ENCODE measurements around the gene GRAP2.

- TF ChIP-seq ESRRA (CRISPR knock-in tag; IDR thresholded peaks at IDR 0.05; ENCODE audit: low read depth), result no peak
- no peak for TF ChIP-seq MXI1 (IDR thresholded peaks at IDR 0.05; ENCODE audit: borderline replicate concordance, low read depth, low read length)
- no peak for TF ChIP-seq ATF1 (CRISPR knock-in tag; IDR thresholded peaks at IDR 0.05)
- no peak for TF ChIP-seq REST (IDR thresholded peaks at IDR 0.05; ENCODE audit: borderline replicate concordance in 1 of 2, low read depth in 1 of 2, low read length in 2 of 2)
- no peak for TF ChIP-seq PCBP1 (IDR thresholded peaks at IDR 0.05; ENCODE audit: borderline replicate concordance, low read depth, low read length)
- no peak for TF ChIP-seq POLR2AphosphoS5 (IDR thresholded peaks at IDR 0.05; ENCODE audit: low read depth, low read length)
These were observed 39.9 kb downstream of the GRAP2 start for GRCh38 chr22:39940757-39941305.

Data from HepG2 (cell line).